Activated CD4-positive, alpha-beta T cell treated with anti-CD3 and anti-CD28 coated beads, Interleukin-2, amount 10 ng/mL, durations not matched to agents 7 days and 5 days (primary cell): ENCODE data around the gene ANTKMT. TPM values are rescaled to one million over a fixed set of nuclear protein-coding genes. Genes with fewer than 3 reads are reported as not detected.

Source experiments
- CTCF ChIA-PET: fragments of 350-600 bp; sonication (Branson Sonifier 250); formaldehyde crosslinking; loops from one replicate; lab custom pipeline; 2021; ENCODE audit warnings: antibody characterized with exemption; lab: Charles Lee
- POLR2A ChIA-PET: fragments of 350-600 bp; sonication (Branson Sonifier 250); formaldehyde crosslinking; loops from one replicate; lab custom pipeline; 2021; ENCODE audit warnings: antibody characterized with exemption; lab: Charles Lee
- DNase-seq: peaks from one replicate; pipeline ENCODE4 v3.0.0-alpha.2; 2020
- H3K27ac Mint-ChIP-seq: one replicate; pipeline ENCODE4 v1.8.0; 2021; ENCODE audit warnings: mild to moderate bottlenecking, moderate library complexity, mixed read lengths
- H3K27me3 Mint-ChIP-seq: one replicate; pipeline ENCODE4 v1.8.0; 2021; ENCODE audit warnings: mixed read lengths
- H3K36me3 Mint-ChIP-seq: one replicate; pipeline ENCODE4 v1.8.0; 2021; ENCODE audit warnings: low read depth, mixed read lengths
- H3K4me1 Mint-ChIP-seq: one replicate; pipeline ENCODE4 v1.8.0; 2021; ENCODE audit warnings: mixed read lengths
- H3K4me3 Mint-ChIP-seq: one replicate; pipeline ENCODE4 v1.8.0; 2021; ENCODE audit warnings: mild to moderate bottlenecking, moderate library complexity, mixed read lengths
- H3K9me3 Mint-ChIP-seq: one replicate; pipeline ENCODE4 v1.8.0; 2021; ENCODE audit warnings: mixed read lengths
- total RNA-seq, 2 experiments: library from RNA; stranded (reverse); gene quantifications; one replicate each; pipeline ENCODE4 v1.2.3, GENCODE V29; 2021

Gene ANTKMT
- total RNA-seq, 2 experiments from 2014 or later, result 5.5 to 8.7 TPM

GRCh38 chr16:722835-723633, 2.1 kb downstream of the ANTKMT start:
- Mint-ChIP-seq H3K36me3 (no peaks in the 10 kb centered on the region), H3K27me3 (peaks cover 2% of the 10 kb centered on the region), H3K27ac (peak overlapping the region; percentile 19), H3K4me3 (no peak overlapping the region), H3K4me1 (peaks cover 12% of the 10 kb centered on the region), H3K9me3 (no peaks in the 10 kb centered on the region)
- DNase-seq, result no peak
- ChIA-PET POLR2A (no interaction called here), CTCF (interaction anchor here (0.7 to 2.1 kb wide), 3 partner anchors 9 to 28 kb away, joined by 3 to 8 read pairs (median 4); partner anchors contain the start of gene CIAO3)

- peaks cover 1% of the 10 kb centered on the region for H3K27me3 Mint-ChIP-seq
- ChIA-PET POLR2A (no interaction called here), CTCF (interaction anchor here (0.5 to 2.1 kb wide), 5 partner anchors 12 to 27 kb away, joined by 3 to 8 read pairs (median 4); partner anchors contain the start of gene CIAO3)
- no peaks in the 10 kb centered on the region for H3K36me3 Mint-ChIP-seq
- no peak overlapping the region for H3K4me3 Mint-ChIP-seq
- no peaks in the 10 kb centered on the region for H3K9me3 Mint-ChIP-seq
- no peak for DNase-seq
- no peak overlapping the region for H3K27ac Mint-ChIP-seq
- peaks cover 12% of the 10 kb centered on the region for H3K4me1 Mint-ChIP-seq
These were observed 2.7 kb downstream of the ANTKMT start for GRCh38 chr16:723695-724094.

GRCh38 chr16:724188-725040, 3.5 kb downstream of the ANTKMT start:
- Mint-ChIP-seq H3K36me3 (no peaks in the 10 kb centered on the region), H3K9me3 (no peaks in the 10 kb centered on the region), H3K4me3 (no peak overlapping the region), H3K4me1 (peaks cover 12% of the 10 kb centered on the region), H3K27ac (no peak overlapping the region), H3K27me3 (no peaks in the 10 kb centered on the region)
- no peak for DNase-seq
- CTCF ChIA-PET, result interaction anchor here (0.5 to 2.3 kb wide), 7 partner anchors 12 to 268 kb away, joined by 3 to 14 read pairs (median 4); partner anchors contain the start of gene CIAO3
- POLR2A ChIA-PET, result no interaction called here

GRCh38 chr16:725041-725376, 4.1 kb downstream of the ANTKMT start:
- Mint-ChIP-seq H3K4me1 (peaks cover 9% of the 10 kb centered on the region), H3K4me3 (no peak overlapping the region), H3K27ac (no peak overlapping the region), H3K9me3 (no peaks in the 10 kb centered on the region), H3K36me3 (no peaks in the 10 kb centered on the region), H3K27me3 (no peaks in the 10 kb centered on the region)
- POLR2A ChIA-PET, result no interaction called here
- CTCF ChIA-PET, result interaction anchor here (0.5 to 2.3 kb wide), 4 partner anchors 12 to 268 kb away, joined by 3 to 14 read pairs (median 6); partner anchors contain the start of gene CIAO3
- no peak for DNase-seq

- H3K9me3 Mint-ChIP-seq, result no peaks in the 10 kb centered on the region
- H3K27me3 Mint-ChIP-seq, result no peaks in the 10 kb centered on the region
- ChIA-PET CTCF (interaction anchor here (1.2 to 2.6 kb wide), 6 partner anchors 10 to 60 kb away, joined by 3 to 14 read pairs (median 8); partner anchors contain the start of gene CIAO3), POLR2A (no interaction called here)
- H3K4me3 Mint-ChIP-seq, result no peak overlapping the region
- H3K4me1 Mint-ChIP-seq, result peaks cover 3% of the 10 kb centered on the region
- no peak for DNase-seq
- no peak overlapping the region for H3K27ac Mint-ChIP-seq
- no peaks in the 10 kb centered on the region for H3K36me3 Mint-ChIP-seq
These were observed 4.7 kb downstream of the ANTKMT start for GRCh38 chr16:725463-726187.

GRCh38 chr16:726188-726437, 5.2 kb downstream of the ANTKMT start:
- POLR2A ChIA-PET, result no interaction called here
- Mint-ChIP-seq H3K4me1 (peaks cover 3% of the 10 kb centered on the region), H3K4me3 (peak overlapping the region; percentile 70), H3K36me3 (no peaks in the 10 kb centered on the region), H3K27me3 (no peaks in the 10 kb centered on the region), H3K9me3 (no peaks in the 10 kb centered on the region), H3K27ac (no peak overlapping the region)
- DNase-seq, result no peak
- CTCF ChIA-PET, result interaction anchor here (1.2 to 2.6 kb wide), 6 partner anchors 10 to 59 kb away, joined by 3 to 14 read pairs (median 8); partner anchors contain the start of gene CIAO3

- ChIA-PET POLR2A (no interaction called here), CTCF (interaction anchor here (0.9 to 2.6 kb wide), 6 partner anchors 9 to 59 kb away, joined by 3 to 14 read pairs (median 8); partner anchors contain the start of gene CIAO3)
- Mint-ChIP-seq H3K36me3 (no peaks in the 10 kb centered on the region), H3K4me1 (peaks cover 3% of the 10 kb centered on the region), H3K27ac (peak within 1 kb of the TSS; percentile 19), H3K4me3 (peak within 1 kb of the TSS; percentile 70), H3K9me3 (no peaks in the 10 kb centered on the region), H3K27me3 (no peaks in the 10 kb centered on the region)
- peak; percentile 52 for DNase-seq
These were observed 5.7 kb downstream of the ANTKMT start, which contains the start of the genes CCDC78 and HAGHL for GRCh38 chr16:726438-727290. Gene CCDC78, minus strand, starts transcription at chr16:726443. Its CDS starts 76 bp downstream, at chr16:726367. Gene HAGHL, plus strand, starts transcription at chr16:727106. Its CDS starts 404 bp downstream, at chr16:727510.

GRCh38 chr16:727291-727977, 6.5 kb downstream of the ANTKMT start:
- no peaks in the 10 kb centered on the region for H3K9me3 Mint-ChIP-seq
- no peaks in the 10 kb centered on the region for H3K4me1 Mint-ChIP-seq
- peak; percentile 31 for DNase-seq
- H3K36me3 Mint-ChIP-seq, result no peaks in the 10 kb centered on the region
- H3K4me3 Mint-ChIP-seq, result peak overlapping the region; percentile 48
- no peaks in the 10 kb centered on the region for H3K27me3 Mint-ChIP-seq
- ChIA-PET CTCF (interaction anchor here (0.9 to 2.6 kb wide), 5 partner anchors 8 to 58 kb away, joined by 3 to 9 read pairs (median 5); no protein-coding TSS in a partner anchor), POLR2A (no interaction called here)
- H3K27ac Mint-ChIP-seq, result no peak overlapping the region

- Mint-ChIP-seq H3K36me3 (no peaks in the 10 kb centered on the region), H3K27me3 (no peaks in the 10 kb centered on the region), H3K4me3 (no peak overlapping the region), H3K27ac (no peak overlapping the region), H3K9me3 (no peaks in the 10 kb centered on the region), H3K4me1 (no peaks in the 10 kb centered on the region)
- CTCF ChIA-PET, result interaction anchor here (1.0 to 2.6 kb wide), 3 partner anchors 12 to 57 kb away, joined by 4 to 9 read pairs (median 5); no protein-coding TSS in a partner anchor
- peak; percentile 56 for DNase-seq
- POLR2A ChIA-PET, result no interaction called here
These were observed 7.4 kb downstream of the ANTKMT start for GRCh38 chr16:728131-728889.

- Mint-ChIP-seq H3K36me3 (no peaks in the 10 kb centered on the region), H3K4me3 (no peak overlapping the region), H3K27ac (no peak overlapping the region), H3K9me3 (no peaks in the 10 kb centered on the region), H3K27me3 (no peaks in the 10 kb centered on the region), H3K4me1 (no peaks in the 10 kb centered on the region)
- POLR2A ChIA-PET, result no interaction called here
- no peak for DNase-seq
- CTCF ChIA-PET, result interaction anchor here (0.6 to 0.9 kb wide), 2 partner anchors 12 to 1456 kb away, joined by 3 to 5 read pairs; partner anchors contain the start of gene CIAO3
These were observed 8.2 kb downstream of the ANTKMT start for GRCh38 chr16:728890-729744.
